GM12892 (cell line): ENCODE data around the gene LRIG3.
"Not testable (repeated sequence)": the region's sequence is repeated elsewhere in the genome, so short reads cannot be mapped to it uniquely, and the experiment has no call there.

ENCODE experiments used
- DNase-seq: peaks from one replicate; pipeline ENCODE4 v3.0.0; 2011; ENCODE audit not compliant: insufficient read length
- FAIRE-seq: peaks from 2 replicates; lab custom pipeline; 2011; peaks lifted over from hg19 to GRCh38; lab: Jason Lieb, UNC
- POLR2A ChIP-seq: IDR thresholded peaks from 2 replicates; pipeline ENCODE4 v1.6.1; 2011; ENCODE audit warnings: low read depth, low read length, control low read depth
- POLR2AphosphoS5 ChIP-seq: IDR thresholded peaks from 2 replicates; pipeline ENCODE4 v1.6.1; 2011; ENCODE audit warnings: low read depth, low read length, control low read depth
- TAF1 ChIP-seq: IDR thresholded peaks from 2 replicates; pipeline ENCODE4 v1.6.1; 2011; ENCODE audit warnings: low read depth, mild to moderate bottlenecking, control low read depth, low read length, borderline replicate concordance

LRIG3 gene

GRCh38 chr12:58955849-58956248 is 35.5 kb upstream of the LRIG3 start:
- DNase-seq = no peak
- no peak for FAIRE-seq
- no peak for TF ChIP-seq POLR2AphosphoS5
- no peak for TF ChIP-seq POLR2A
- no peak for TF ChIP-seq TAF1

- DNase-seq (no peak), FAIRE-seq (no peak)
- TF ChIP-seq TAF1 (no peak), POLR2A (no peak), POLR2AphosphoS5 (no peak)
These were observed 33.7 kb upstream of the LRIG3 start for GRCh38 chr12:58954002-58954401.

GRCh38 chr12:58950739-58951100 is 30.4 kb upstream of the LRIG3 start:
- no peak for DNase-seq
- no peak for FAIRE-seq
- no peak for TF ChIP-seq POLR2AphosphoS5
- TF ChIP-seq TAF1 = no peak
- TF ChIP-seq POLR2A = no peak

GRCh38 chr12:58949954-58950738 is 29.8 kb upstream of the LRIG3 start:
- DNase-seq, FAIRE-seq: not testable (repeated sequence)

- TF ChIP-seq POLR2A = no peak
- TF ChIP-seq TAF1 = no peak
- no peak for TF ChIP-seq POLR2AphosphoS5
- FAIRE-seq (no peak), DNase-seq (no peak)
These were observed 22.8 kb upstream of the LRIG3 start for GRCh38 chr12:58943079-58943478.

- TF ChIP-seq TAF1 (no peak), POLR2AphosphoS5 (no peak), POLR2A (no peak)
- FAIRE-seq (no peak), DNase-seq (no peak)
These were observed 22.0 kb upstream of the LRIG3 start for GRCh38 chr12:58942345-58942744.

GRCh38 chr12:58939399-58940100 is 19.2 kb upstream of the LRIG3 start:
- TF ChIP-seq POLR2AphosphoS5 (no peak), TAF1 (no peak), POLR2A (no peak)
- no peak for FAIRE-seq
- no peak for DNase-seq

GRCh38 chr12:58938440-58938839 is 18.1 kb upstream of the LRIG3 start:
- DNase-seq = no peak
- TF ChIP-seq POLR2A = no peak
- TF ChIP-seq TAF1 = no peak
- TF ChIP-seq POLR2AphosphoS5 = no peak
- no peak for FAIRE-seq

- TF ChIP-seq TAF1 (no peak), POLR2AphosphoS5 (no peak), POLR2A (no peak)
- FAIRE-seq (no peak), DNase-seq (no peak)
These were observed 14.2 kb upstream of the LRIG3 start for GRCh38 chr12:58934528-58934927.

- TF ChIP-seq TAF1 (no peak), POLR2AphosphoS5 (no peak), POLR2A (no peak)
- DNase-seq (no peak), FAIRE-seq (no peak)
These were observed 12.7 kb upstream of the LRIG3 start for GRCh38 chr12:58932806-58933681.

GRCh38 chr12:58931518-58931917 is 11.2 kb upstream of the LRIG3 start:
- DNase-seq (no peak), FAIRE-seq (no peak)
- TF ChIP-seq TAF1 = no peak
- no peak for TF ChIP-seq POLR2A
- TF ChIP-seq POLR2AphosphoS5 = no peak
